PFSK-1 (cell line): ENCODE results near the gene HMBS.

Experiments used
- FOXP2 ChIP-seq: optimal IDR thresholded peaks from 2 replicates; pipeline ENCODE3; 2011; ENCODE audit warnings: borderline replicate concordance, control low read depth, inconsistent platforms; ENCODE audit not compliant: insufficient read depth; ENCODE audit errors: extremely low read length, extremely low read depth
- POLR2AphosphoS5 ChIP-seq: IDR thresholded peaks from 2 replicates; pipeline ENCODE4 v1.6.1; 2012; ENCODE audit warnings: low read depth, mild to moderate bottlenecking, control low read depth, low read length, moderate library complexity
- REST ChIP-seq, 2 experiments: IDR thresholded peaks; 2 replicates each; pipeline versions ENCODE4 v1.6.1 to v1.8.0; 2011 to 2012; ENCODE audit warnings: low read depth in 2 of 2, low read length in 2 of 2, control low read depth in 1 of 2, inconsistent platforms in 1 of 2, mild to moderate bottlenecking in 1 of 2, moderate library complexity in 1 of 2; ENCODE audit not compliant: insufficient read depth in 1 of 2
- SIN3A ChIP-seq: IDR thresholded peaks from 2 replicates; pipeline ENCODE4 v1.6.1; 2012; ENCODE audit warnings: mild to moderate bottlenecking, low read length, moderate library complexity, borderline replicate concordance; ENCODE audit not compliant: insufficient read depth
- TAF1 ChIP-seq: IDR thresholded peaks from 2 replicates; pipeline ENCODE4 v1.6.1; 2012; ENCODE audit warnings: low read length, control low read depth, borderline replicate concordance; ENCODE audit not compliant: insufficient read depth

- TF ChIP-seq POLR2AphosphoS5 (peak; percentile 48; the same call in 1 of the 2 replicates), TAF1 (no peak), REST (IDR thresholded peaks at IDR 0.05; ENCODE audit: insufficient read depth in 1 of 2, low read depth in 2 of 2, low read length in 2 of 2) (no peak), SIN3A (no peak), FOXP2 (no peak)
Measured at GRCh38 chr11:119108146-119108856, 23.6 kb downstream of the HMBS start.
